Left cardiac atrium (tissue), 4 donors: ENCODE data around the gene PI3. TPM values are rescaled to one million over a fixed set of nuclear protein-coding genes. Genes with fewer than 3 reads are reported as not detected.

Experiments used
- ATAC-seq, 2 donors: fragments of 200-7000 bp; cut with Tn5 transposase; one replicate each; pipeline ENCODE4 v1.9.1; 2020; ENCODE audit warnings: mild to moderate bottlenecking in 2 of 2, moderate library complexity in 2 of 2
- DNase-seq: peaks from one replicate; pipeline ENCODE4 v3.0.0-alpha.2; 2020
- intact Hi-C, 2 donors: fragments of 100-400 bp; cut with DNase I; formaldehyde crosslinking; loops; one replicate each; pipeline versions ENCODE4 v1.14.1 to v1.15.1; 2022 to 2023
- total RNA-seq, 2 donors: library from RNA; stranded (reverse); fragmentation: NEBNext Ultra II Directional; extraction: Animal tissue kit (Norgen Biotek cat#: 25700); gene quantifications; one replicate each; pipeline ENCODE4 v1.2.1, GENCODE V29; 2021
- donor health status: DM: no; HTN: yes; CAD: no.
- donor health status: DM: no; HTN: yes; CAD: no; lungs with severe emphysema.
- donor health status: DM: yes; HTN: yes; CAD: no.
- donor health status: Dilated cardiomyopathy.

The PI3 gene
- total RNA-seq, 2 donors from 2014 or later = 1.4 TPM; not detected in 1

- ATAC-seq (no peak), DNase-seq (no peak)
- intact Hi-C loops = no loop called here
Measured at GRCh38 chr20:45179166-45179565, 4.5 kb downstream of the PI3 start.

GRCh38 chr20:45181639-45182038 lies 6.9 kb downstream of the PI3 start:
- no peak for DNase-seq
- intact Hi-C loops = no loop called here

DNA sequence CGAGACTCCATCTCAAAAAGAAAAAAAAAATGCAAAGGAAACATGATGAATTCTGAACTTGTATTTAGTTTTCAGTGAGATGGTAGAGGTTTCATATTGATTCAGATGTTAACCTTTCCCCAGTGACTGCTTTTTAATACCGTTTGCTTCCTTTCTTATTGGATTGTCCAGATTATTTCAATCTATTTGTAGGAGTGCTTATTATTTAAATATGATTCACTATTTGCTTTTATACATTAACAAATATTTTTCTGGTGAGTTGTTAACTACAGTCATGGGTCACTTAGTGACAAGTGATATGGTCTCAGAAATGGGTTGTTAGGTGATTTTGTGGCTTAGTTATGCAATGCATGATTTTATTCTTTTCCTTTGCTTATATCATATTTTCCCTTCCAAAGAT lies 8.4 kb downstream of the PI3 start:
- intact Hi-C loops = no loop called here
- DNase-seq (no peak), ATAC-seq (no peak)

More at GRCh38 chr20:45181639-45182038, 6.9 kb downstream of the PI3 start:
- ATAC-seq = no peak

- intact Hi-C loops = no loop called here
- DNase-seq = no peak
- ATAC-seq = no peak
Measured at GRCh38 chr20:45187693-45188092, 13.0 kb downstream of the PI3 start.

DNA sequence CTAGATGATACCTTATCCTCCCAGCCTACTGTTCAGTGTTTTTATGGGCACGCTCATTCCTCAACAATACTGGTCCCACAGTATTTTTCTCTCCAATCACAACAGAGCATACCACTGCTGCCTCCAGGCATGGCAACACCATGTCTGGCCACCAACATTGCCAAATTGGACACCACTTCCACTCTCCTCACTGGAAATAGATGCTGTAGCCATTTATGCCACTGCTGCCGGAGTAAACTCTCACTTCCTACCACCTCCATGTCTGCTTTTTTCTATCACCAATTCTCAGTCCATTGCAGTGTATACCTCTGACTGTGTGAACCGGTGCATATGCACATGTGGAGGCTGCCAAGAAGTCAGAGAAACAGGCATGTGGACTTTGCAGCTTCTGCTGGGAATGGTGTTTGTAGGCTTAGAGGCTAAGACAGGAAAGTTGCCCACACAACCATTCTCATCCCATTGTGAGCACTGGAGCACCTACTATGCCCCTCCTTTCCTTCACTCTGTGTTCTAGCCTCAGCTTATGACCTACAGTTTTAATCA lies 14.4 kb downstream of the PI3 start:
- no peak for DNase-seq
- intact Hi-C loops = no loop called here
- no peak for ATAC-seq

GRCh38 chr20:45189861-45190260 lies 15.2 kb downstream of the PI3 start:
- ATAC-seq (no peak), DNase-seq (no peak)
- intact Hi-C loops = no loop called here

- ATAC-seq = no peak
- DNase-seq = no peak
- intact Hi-C loops = no loop called here
Measured at GRCh38 chr20:45191926-45192325, 17.2 kb downstream of the PI3 start.

DNA sequence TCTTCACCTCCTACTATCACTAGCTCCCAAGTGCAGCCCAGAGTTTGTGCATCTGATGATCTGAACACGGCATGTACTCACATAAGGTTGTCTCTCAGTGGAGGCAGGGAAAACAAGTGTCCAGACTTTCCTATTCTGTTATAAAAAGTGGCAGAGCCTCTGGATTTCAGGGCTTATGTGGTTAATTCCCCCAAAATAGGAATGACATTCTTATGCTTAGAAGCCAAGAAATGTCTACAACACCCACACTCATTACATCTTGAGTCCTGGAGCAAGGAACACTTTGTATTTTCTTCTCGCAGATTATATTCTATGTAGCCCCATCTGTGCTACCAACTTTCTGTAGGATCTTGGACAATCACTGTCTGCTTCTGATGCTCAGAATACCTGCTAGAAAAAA lies 18.6 kb downstream of the PI3 start:
- intact Hi-C loops = no loop called here
- no peak for ATAC-seq

DNA sequence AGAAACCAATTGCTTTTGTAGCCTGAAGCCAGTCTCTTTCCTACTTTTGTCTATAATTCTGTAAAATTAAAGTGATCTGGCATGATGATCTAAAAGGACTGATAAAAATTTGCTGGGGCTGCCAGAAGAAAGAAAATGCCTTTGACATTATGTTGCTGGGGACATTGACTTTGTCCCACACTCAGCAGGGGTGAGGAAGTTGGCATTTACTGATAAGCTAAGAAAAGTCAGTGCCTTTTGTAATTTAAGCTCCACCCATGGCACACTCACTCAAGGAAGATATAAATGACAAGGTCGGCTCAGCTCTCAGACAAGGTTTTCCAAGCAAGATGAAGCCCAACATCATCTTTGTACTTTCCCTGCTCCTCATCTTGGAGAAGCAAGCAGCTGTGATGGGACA lies 32.0 kb downstream of the PI3 start, which contains the start of gene SEMG1:
TSS of gene SEMG1 (plus strand) at position 309 of the 400 bp plus-strand sequence. CDS start at position 330, 21 bp downstream.
- no peak for DNase-seq
- intact Hi-C loops = no loop called here
- no peak for ATAC-seq

More for the DNA sequence above, 18.6 kb downstream of the PI3 start:
- DNase-seq = no peak

GRCh38 chr20:45209924-45210323 lies 35.2 kb downstream of the PI3 start:
- no peak for ATAC-seq
- intact Hi-C loops = no loop called here

DNA sequence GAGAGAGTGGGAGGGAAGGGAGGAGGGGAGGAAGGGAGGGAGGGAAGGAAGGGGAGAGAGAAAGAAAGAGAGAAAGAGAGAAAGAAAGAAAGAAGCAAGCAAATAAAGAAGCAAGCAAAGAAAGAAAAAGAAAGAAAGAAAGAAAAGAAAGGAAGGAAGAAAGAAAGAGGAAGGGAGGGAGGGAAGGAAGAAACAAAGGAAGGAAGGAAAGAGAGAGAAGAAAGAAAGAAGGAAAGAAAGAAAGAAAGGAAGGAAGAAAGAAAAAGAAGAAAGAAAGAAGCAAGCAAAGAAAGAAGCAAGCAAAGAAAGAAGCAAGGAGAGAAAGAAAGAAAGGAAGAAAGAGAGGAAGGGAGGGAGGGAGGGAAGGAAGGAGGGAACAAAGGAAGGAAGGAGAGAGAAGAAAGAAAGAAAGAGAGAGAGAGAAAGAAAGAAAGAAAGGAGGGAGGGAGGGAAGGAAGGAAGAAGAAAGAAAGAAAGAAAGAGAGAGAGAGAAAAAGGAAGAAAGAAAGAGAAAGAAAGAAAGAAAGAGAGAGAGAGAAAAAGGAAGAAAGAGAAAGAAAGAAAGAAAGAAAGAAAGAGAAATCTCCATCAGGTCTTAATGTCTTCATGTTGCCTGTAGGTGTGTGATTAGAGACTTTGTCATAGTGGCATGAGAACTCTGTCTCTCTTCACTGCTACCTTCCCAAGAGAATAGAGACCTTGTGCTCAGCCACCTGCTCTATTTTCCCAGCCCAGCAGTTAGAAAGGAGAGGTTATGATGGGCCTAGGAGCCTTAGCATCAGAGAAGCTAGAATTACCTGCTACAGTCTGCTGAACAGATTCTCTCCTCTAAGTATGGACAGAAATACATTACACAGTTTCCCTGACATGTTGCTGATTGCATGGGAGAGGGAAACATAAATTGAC lies 37.1 kb downstream of the PI3 start:
- ATAC-seq (no peak), DNase-seq (no peak)
- intact Hi-C loops = no loop called here

More at GRCh38 chr20:45209924-45210323, 35.2 kb downstream of the PI3 start:
- no peak for DNase-seq

GRCh38 chr20:45212836-45213235 lies 38.1 kb downstream of the PI3 start:
- no peak for ATAC-seq
- no peak for DNase-seq
- intact Hi-C loops = no loop called here

DNA sequence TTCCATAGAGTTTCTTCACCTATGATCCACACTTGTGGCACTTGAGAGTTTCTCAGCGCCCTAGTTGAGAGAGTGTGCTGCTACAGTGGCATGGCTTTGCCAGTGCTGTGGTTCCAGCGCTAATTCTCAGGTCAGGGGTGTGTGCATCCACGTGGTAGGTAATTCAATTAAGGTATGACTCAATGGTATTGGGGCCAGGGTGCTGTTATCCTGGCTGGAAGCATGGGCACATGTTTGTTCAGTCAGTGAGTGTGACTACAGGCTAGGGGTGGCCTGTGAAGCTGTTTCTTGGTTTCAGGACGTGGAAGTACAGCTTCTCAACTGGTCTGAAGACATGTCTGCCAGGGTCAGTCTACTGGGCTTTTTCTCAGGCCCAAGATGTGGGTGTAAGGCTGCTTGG lies 43.4 kb downstream of the PI3 start:
- no peak for DNase-seq
- intact Hi-C loops = no loop called here
- no peak for ATAC-seq

GRCh38 chr20:45218636-45219035 lies 43.9 kb downstream of the PI3 start:
- ATAC-seq (no peak), DNase-seq (no peak)
- intact Hi-C loops = no loop called here

DNA sequence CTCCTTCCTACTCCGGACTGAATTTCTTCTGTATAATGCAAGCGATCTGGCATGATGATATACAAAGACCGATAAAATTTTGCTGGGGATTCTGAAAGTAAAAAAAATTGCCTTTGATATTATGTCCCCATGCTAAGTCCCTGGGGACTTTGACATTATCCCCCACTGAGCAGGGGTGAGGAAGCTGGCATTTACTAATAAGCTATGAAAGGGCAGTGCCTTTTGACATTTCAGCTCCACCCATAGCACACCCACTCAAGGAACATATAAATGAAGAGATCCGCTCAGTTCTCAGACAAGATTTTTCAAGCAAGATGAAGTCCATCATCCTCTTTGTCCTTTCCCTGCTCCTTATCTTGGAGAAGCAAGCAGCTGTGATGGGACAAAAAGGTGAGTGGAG lies 46.4 kb downstream of the PI3 start, which contains the start of gene SEMG2:
TSS of gene SEMG2 (plus strand) at position 298 of the 400 bp plus-strand sequence. CDS start at position 315, 17 bp downstream.
- ATAC-seq (no peak), DNase-seq (no peak)

GRCh38 chr20:45223136-45223535 lies 48.4 kb downstream of the PI3 start:
- no peak for DNase-seq
- intact Hi-C loops = no loop called here
- no peak for ATAC-seq

More for the DNA sequence above, 46.4 kb downstream of the PI3 start, which contains the start of gene SEMG2:
- intact Hi-C loops = no loop called here

Other genes with a start within 250 kb of the PI3 start
- 10 to 100 TPM; 10.5 to 10.9 TPM for gene TOMM34, start 214.5 kb upstream of the PI3 start, total RNA-seq
- gene STK4, start 208.4 kb upstream of the PI3 start, total RNA-seq = 10 to 100 TPM; 16.0 to 16.4 TPM
- under 1 TPM; 0.21 TPM for gene KCNS1, start 73.8 kb upstream of the PI3 start, total RNA-seq
- not detected for gene WFDC5, start 59.7 kb upstream of the PI3 start, total RNA-seq
- gene WFDC12, start 50.4 kb upstream of the PI3 start, total RNA-seq = not detected
- not detected for gene SEMG1, start 32.1 kb downstream of the PI3 start, total RNA-seq
- gene SEMG2, start 46.5 kb downstream of the PI3 start, total RNA-seq = not detected
- gene SLPI, start 79.7 kb downstream of the PI3 start, total RNA-seq = 10 to 100 TPM; 44.2 to 86.7 TPM
- gene RBPJL, start 131.9 kb downstream of the PI3 start, total RNA-seq = not detected
- gene MATN4, start 133.4 kb downstream of the PI3 start, total RNA-seq = not detected
- 100 to 1,000 TPM in 1 of 2 donors, 10 to 100 TPM in 1; 51.4 to 152 TPM for gene SDC4, start 173.5 kb downstream of the PI3 start, total RNA-seq
- gene SYS1, start 188.3 kb downstream of the PI3 start, total RNA-seq = 10 to 100 TPM; 23.4 to 24.1 TPM
- gene TP53TG5, start 203.4 kb downstream of the PI3 start, total RNA-seq = 1 to 10 TPM in 1 of 2 donors, under 1 TPM in 1; 0.68 to 2.0 TPM
- 100 to 1,000 TPM; 177 to 200 TPM for gene DBNDD2, start 233.4 kb downstream of the PI3 start, total RNA-seq
- gene PIGT, start 241.2 kb downstream of the PI3 start, total RNA-seq = 100 to 1,000 TPM; 104 to 129 TPM